Lower lobe of right lung (tissue), 2 donors: Measurements from ENCODE around the gene STK4. TPM values are rescaled to one million over a fixed set of nuclear protein-coding genes. Genes with fewer than 3 reads are reported as not detected.

Experiments
- ATAC-seq, 2 donors: fragments of 200-7000 bp; cut with Tn5 transposase; one replicate each; pipeline ENCODE4 v1.9.1; 2020 to 2022; ENCODE audit warnings: mild to moderate bottlenecking in 2 of 2, moderate library complexity in 2 of 2
- DNase-seq: peaks from one replicate; pipeline ENCODE4 v3.0.0-alpha.2; 2020
- H3K27ac ChIP-seq: fragments of 200-600 bp; one replicate; pipeline ENCODE4 v1.8.0; 2022
- H3K27me3 ChIP-seq: fragments of 200-600 bp; one replicate; pipeline ENCODE4 v1.8.0; 2022; ENCODE audit warnings: low read depth
- H3K36me3 ChIP-seq: fragments of 200-600 bp; one replicate; pipeline ENCODE4 v1.8.0; 2022; ENCODE audit warnings: mild to moderate bottlenecking
- H3K4me1 ChIP-seq: fragments of 200-600 bp; one replicate; pipeline ENCODE4 v1.8.0; 2022
- H3K4me3 ChIP-seq: fragments of 200-600 bp; one replicate; pipeline ENCODE4 v1.8.0; 2022; ENCODE audit warnings: mild to moderate bottlenecking
- H3K9me3 ChIP-seq: fragments of 200-600 bp; one replicate; pipeline ENCODE4 v1.8.0; 2022
- intact Hi-C: fragments of 100-400 bp; cut with DNase I; formaldehyde crosslinking; loops from one replicate; pipeline ENCODE4 v1.11.0; 2022
- total RNA-seq: library from RNA; stranded (reverse); fragmentation: NEBNext Ultra II Directional; extraction: Animal tissue kit (Norgen Biotek cat#: 25700); gene quantifications from one replicate; pipeline ENCODE4 v1.2.1, GENCODE V29; 2021
- TF ChIP-seq, protein P1 (sequence below): fragments of 200-600 bp; IDR thresholded peaks from one replicate; pipeline ENCODE4 v1.8.0; 2022; ENCODE audit warnings: antibody characterized with exemption, mild to moderate bottlenecking
- donor health status: DM: no; HTN: yes; CAD: no; lungs with severe emphysema.

STK4 gene
- total RNA-seq, 1 donor from 2014 or later = 73.4 TPM

DNA sequence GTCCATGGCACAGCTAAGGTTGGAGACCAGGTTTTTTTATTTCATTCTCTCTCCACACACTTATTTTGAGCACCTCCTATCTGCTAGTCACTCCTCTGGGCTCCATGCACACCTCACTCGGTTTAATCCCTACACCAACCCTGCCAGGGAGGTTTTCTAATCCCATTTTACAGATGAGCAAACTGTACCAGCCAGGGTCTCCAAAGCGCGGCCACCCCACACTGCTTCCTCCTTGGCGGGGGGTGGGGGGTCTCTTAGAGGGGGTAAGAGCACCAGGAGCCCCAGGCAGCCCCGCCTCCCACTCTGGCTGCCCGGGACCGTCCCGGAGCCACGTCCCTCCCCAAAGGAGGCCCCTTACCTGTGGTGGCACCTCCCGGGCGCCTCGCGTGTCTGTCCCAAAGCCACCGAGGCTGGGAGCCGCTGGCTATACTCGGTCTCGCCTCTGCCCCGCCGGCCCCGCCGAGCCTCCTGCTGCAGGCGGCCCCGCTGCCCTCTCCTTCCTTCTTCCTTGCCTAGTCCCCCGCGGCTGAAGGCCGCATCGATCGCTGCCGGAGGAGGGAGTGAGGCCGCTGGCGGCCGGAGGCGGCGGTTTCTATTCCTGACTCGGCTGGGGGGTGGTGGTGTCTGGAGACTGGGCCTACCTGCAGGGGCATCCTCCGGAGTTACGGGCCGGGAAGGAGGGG is 134.4 kb downstream of the STK4 start, which contains the start of gene KCNS1:
Gene KCNS1, minus strand, starts transcription at position 565 of the 683 bp plus-strand sequence. CDS start 1,891 bp downstream, outside the sequence.
- Histone ChIP-seq H3K9me3 (no peaks in the 10 kb centered on the region), H3K36me3 (no peaks in the 10 kb centered on the region), H3K27ac (no peak within 1 kb of the TSS), H3K4me3 (peak within 1 kb of the TSS; percentile 31), H3K4me1 (peaks cover 10% of the 10 kb centered on the region), H3K27me3 (peaks cover 50% of the 10 kb centered on the region)
- TF ChIP-seq, protein P1, sequence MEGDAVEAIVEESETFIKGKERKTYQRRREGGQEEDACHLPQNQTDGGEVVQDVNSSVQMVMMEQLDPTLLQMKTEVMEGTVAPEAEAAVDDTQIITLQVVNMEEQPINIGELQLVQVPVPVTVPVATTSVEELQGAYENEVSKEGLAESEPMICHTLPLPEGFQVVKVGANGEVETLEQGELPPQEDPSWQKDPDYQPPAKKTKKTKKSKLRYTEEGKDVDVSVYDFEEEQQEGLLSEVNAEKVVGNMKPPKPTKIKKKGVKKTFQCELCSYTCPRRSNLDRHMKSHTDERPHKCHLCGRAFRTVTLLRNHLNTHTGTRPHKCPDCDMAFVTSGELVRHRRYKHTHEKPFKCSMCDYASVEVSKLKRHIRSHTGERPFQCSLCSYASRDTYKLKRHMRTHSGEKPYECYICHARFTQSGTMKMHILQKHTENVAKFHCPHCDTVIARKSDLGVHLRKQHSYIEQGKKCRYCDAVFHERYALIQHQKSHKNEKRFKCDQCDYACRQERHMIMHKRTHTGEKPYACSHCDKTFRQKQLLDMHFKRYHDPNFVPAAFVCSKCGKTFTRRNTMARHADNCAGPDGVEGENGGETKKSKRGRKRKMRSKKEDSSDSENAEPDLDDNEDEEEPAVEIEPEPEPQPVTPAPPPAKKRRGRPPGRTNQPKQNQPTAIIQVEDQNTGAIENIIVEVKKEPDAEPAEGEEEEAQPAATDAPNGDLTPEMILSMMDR = no peak
- intact Hi-C loops = no loop called here
- DNase-seq (no peak), ATAC-seq (peak; percentile 22 to 57)

DNA sequence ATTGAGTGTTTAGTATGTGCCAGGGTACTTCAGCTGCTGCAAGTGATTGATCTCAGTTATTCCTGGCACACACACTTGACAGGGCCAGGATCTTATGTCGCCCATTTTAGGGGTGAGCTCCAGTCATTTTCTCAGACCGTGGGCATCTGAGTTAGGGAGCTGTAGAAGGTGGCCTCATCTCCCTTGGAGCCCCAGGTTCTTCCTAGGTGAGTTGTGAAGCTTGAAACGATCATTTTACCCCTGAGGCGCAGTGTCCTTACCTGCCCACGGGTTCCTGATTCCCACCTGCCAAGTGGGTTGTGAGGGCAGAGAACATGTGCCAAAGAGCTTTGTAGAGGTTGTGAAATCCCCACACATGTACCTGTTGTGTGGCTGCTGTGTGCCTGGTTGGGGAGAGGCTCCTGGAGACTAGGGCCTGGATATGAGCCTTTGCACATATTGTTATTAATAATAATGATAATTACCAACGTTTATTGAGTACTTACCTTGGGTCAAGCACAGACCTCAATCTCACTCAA is 135.1 kb downstream of the STK4 start:
- TF ChIP-seq, protein P1 = no peak
- DNase-seq (no peak), ATAC-seq (peak; percentile 6 to 70)
- intact Hi-C loops = no loop called here
- no peaks in the 10 kb centered on the region for H3K36me3 ChIP-seq
- no peak overlapping the region for H3K27ac ChIP-seq
- no peak overlapping the region for H3K4me3 ChIP-seq
- H3K9me3 ChIP-seq = no peaks in the 10 kb centered on the region
- H3K27me3 ChIP-seq = peaks cover 50% of the 10 kb centered on the region
- peaks cover 10% of the 10 kb centered on the region for H3K4me1 ChIP-seq

DNA sequence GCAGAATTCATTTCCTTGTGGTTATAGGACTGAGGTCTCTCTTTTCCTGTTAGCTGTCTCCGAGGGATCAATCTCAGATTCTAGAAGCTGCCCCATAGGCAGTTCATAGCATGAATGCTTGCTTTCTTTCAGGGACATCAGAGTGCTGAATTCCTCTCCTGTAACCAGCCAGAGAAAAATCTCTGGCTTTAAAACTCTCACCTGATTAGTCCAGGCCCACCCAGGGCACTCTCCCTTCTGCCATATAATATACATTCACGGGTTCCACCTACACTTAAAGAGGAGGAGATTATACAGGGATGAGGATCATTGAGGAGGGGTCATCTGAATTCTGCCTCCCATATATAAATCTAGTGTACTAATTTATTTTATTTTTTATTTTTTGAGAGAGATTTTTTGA is 136.8 kb downstream of the STK4 start:
- DNase-seq (no peak), ATAC-seq (no peak)
- H3K9me3 ChIP-seq = no peaks in the 10 kb centered on the region
- no peaks in the 10 kb centered on the region for H3K36me3 ChIP-seq
- H3K27ac ChIP-seq = no peak overlapping the region
- peaks cover 34% of the 10 kb centered on the region for H3K27me3 ChIP-seq
- intact Hi-C loops = no loop called here
- H3K4me3 ChIP-seq = no peak overlapping the region
- TF ChIP-seq, protein P1 = no peak
- peaks cover 8% of the 10 kb centered on the region for H3K4me1 ChIP-seq

DNA sequence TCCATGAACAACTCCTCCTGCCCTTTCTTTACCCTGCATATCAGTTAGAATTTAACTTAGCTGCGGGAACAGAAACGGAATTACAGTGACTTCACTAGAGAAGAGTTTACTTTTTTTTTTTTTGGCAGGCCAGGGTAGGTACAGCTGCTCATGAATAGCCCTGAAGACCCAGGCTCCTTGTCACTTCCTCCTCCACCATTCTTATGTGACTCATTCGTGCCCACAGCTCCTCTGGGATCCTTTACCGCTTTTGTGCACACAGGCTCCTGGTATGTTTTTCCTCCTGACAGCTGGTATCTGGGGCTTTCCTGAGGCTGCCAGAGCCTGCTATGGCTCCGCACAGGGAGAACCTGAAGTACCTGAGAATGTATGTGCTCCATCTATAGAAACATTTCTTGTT is 138.5 kb downstream of the STK4 start:
- TF ChIP-seq, protein P1 = no peak
- Histone ChIP-seq H3K36me3 (no peaks in the 10 kb centered on the region), H3K4me1 (peaks cover 6% of the 10 kb centered on the region), H3K4me3 (no peak overlapping the region), H3K27me3 (peaks cover 17% of the 10 kb centered on the region), H3K27ac (no peak overlapping the region), H3K9me3 (no peaks in the 10 kb centered on the region)
- DNase-seq (no peak), ATAC-seq (peak; percentile 53 to 62)
- intact Hi-C loops = no loop called here

DNA sequence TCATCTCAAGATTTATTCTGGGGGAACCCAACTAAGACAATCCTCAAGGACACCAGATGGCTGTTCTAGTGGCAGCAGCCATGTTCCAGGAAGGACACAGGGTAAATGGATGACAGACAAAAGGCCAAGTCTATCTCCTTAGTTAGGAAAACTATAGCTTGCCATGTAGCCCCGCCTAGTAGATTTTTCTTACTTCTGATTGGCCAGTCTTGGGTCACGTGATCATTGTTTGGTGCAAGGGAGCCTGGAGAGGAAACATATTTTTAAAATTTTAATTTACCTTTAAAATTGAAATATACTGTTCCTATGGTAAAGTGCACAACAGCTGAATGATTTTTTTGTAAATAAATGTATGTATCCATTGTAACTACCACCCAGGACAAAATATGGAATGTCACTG is 139.0 kb downstream of the STK4 start:
- Histone ChIP-seq H3K27me3 (peaks cover 11% of the 10 kb centered on the region), H3K4me3 (no peak overlapping the region), H3K27ac (no peak overlapping the region), H3K4me1 (peaks cover 6% of the 10 kb centered on the region), H3K36me3 (no peaks in the 10 kb centered on the region), H3K9me3 (no peaks in the 10 kb centered on the region)
- TF ChIP-seq, protein P1 = no peak
- ATAC-seq = no peak
- DNase-seq = no peak
- intact Hi-C loops = no loop called here
